ENCODE results near the gene PDCL2. TPM values are rescaled to one million over a fixed set of nuclear protein-coding genes. Genes with fewer than 3 reads are reported as not detected.
"Not testable (repeated sequence)": the region's sequence is repeated elsewhere in the genome, so short reads cannot be mapped to it uniquely, and the experiment has no call there.

PDCL2 gene
- polyA plus RNA-seq, 4 donors: not detected

GRCh38 chr4:55551964-55552363, 40.1 kb downstream of the PDCL2 start:
- not testable (repeated sequence) for DNase-seq; FAIRE-seq; H3K36me3 ChIP-seq (ENCODE audit: control insufficient read depth in 3 of 3, insufficient read depth in 2 of 3, low read depth in 1 of 3, low read length in 3 of 3); H3K4me1 ChIP-seq (ENCODE audit: control insufficient read depth in 3 of 3, insufficient read depth in 2 of 3, low read depth in 1 of 3, low read length in 2 of 3); H3K4me3 ChIP-seq (ENCODE audit: low read depth in 1 of 3, low read length in 3 of 3); H3K9me3 ChIP-seq (ENCODE audit: control insufficient read depth in 2 of 2, insufficient read depth in 1 of 2, low read depth in 1 of 2, low read length in 1 of 2); H3K27ac ChIP-seq (ENCODE audit: low read depth in 1 of 3, low read length in 2 of 3); H3K27me3 ChIP-seq (ENCODE audit: control insufficient read depth in 3 of 3, insufficient read depth in 3 of 3, low read length in 3 of 3)
- WGBS, 3 donors: 80 to 94% (median 84%) methylated on average over 6 of the region's 6 CpGs

GRCh38 chr4:55549888-55550287, 42.2 kb downstream of the PDCL2 start:
- 11 to 43% (median 25%) methylated on average over 2 of the region's 2 CpGs for WGBS, 3 donors
- no peaks in the 10 kb centered on the region for H3K36me3 ChIP-seq (ENCODE audit: control insufficient read depth in 3 of 3, insufficient read depth in 2 of 3, low read depth in 1 of 3, low read length in 3 of 3)
- no peaks in the 10 kb centered on the region for H3K27me3 ChIP-seq (ENCODE audit: control insufficient read depth in 3 of 3, insufficient read depth in 3 of 3, low read length in 3 of 3)
- DNase-seq: peak; percentile 61 to 65
- FAIRE-seq: no peak
- no peak overlapping the region for H3K4me3 ChIP-seq (ENCODE audit: low read depth in 1 of 3, low read length in 3 of 3)
- peaks cover 0 to 7% (median 1%) of the 10 kb centered on the region in 3 donors for H3K4me1 ChIP-seq (ENCODE audit: control insufficient read depth in 3 of 3, insufficient read depth in 2 of 3, low read depth in 1 of 3, low read length in 2 of 3)
- H3K9me3 ChIP-seq (ENCODE audit: control insufficient read depth in 2 of 2, insufficient read depth in 1 of 2, low read depth in 1 of 2, low read length in 1 of 2): no peaks in the 10 kb centered on the region
- peak overlapping the region in 1 of 3 donors; percentile 31 for H3K27ac ChIP-seq (ENCODE audit: low read depth in 1 of 3, low read length in 2 of 3)

DNA sequence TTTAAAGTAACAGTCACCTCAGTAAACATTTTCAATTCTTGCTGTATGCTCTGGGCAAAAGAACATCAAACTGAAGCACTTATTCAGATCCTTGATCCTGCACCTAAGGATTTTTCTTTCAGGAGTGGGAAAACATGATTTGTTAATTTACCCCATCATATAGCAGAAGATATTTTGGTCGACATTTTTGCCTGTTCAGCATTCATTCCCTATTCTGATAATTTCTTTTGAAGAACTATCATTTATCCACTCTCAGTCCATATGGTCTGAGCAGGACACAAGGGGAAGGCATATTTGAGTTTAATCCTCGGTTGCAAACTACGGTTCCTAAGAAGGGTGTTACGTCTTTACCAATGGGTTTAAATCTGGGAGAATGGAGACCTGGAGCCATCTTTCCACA, 44.1 kb downstream of the PDCL2 start:
- DNase-seq (no peak), FAIRE-seq (no peak)
- Histone ChIP-seq H3K4me1 (ENCODE audit: control insufficient read depth in 3 of 3, insufficient read depth in 2 of 3, low read depth in 1 of 3, low read length in 2 of 3) (peaks cover 0 to 13% (median 1%) of the 10 kb centered on the region in 3 donors), H3K4me3 (ENCODE audit: low read depth in 1 of 3, low read length in 3 of 3) (peak overlapping the region in 1 of 3 donors; percentile 74), H3K27ac (ENCODE audit: low read depth in 1 of 3, low read length in 2 of 3) (peak overlapping the region in 2 of 3 donors; percentile 14 to 95), H3K36me3 (ENCODE audit: control insufficient read depth in 3 of 3, insufficient read depth in 2 of 3, low read depth in 1 of 3, low read length in 3 of 3) (no peaks in the 10 kb centered on the region), H3K9me3 (ENCODE audit: control insufficient read depth in 2 of 2, insufficient read depth in 1 of 2, low read depth in 1 of 2, low read length in 1 of 2) (no peaks in the 10 kb centered on the region), H3K27me3 (ENCODE audit: control insufficient read depth in 3 of 3, insufficient read depth in 3 of 3, low read length in 3 of 3) (no peaks in the 10 kb centered on the region)
- 68 to 88% (median 84%) methylated on average over 4 of the region's 4 CpGs for WGBS, 3 donors

DNA sequence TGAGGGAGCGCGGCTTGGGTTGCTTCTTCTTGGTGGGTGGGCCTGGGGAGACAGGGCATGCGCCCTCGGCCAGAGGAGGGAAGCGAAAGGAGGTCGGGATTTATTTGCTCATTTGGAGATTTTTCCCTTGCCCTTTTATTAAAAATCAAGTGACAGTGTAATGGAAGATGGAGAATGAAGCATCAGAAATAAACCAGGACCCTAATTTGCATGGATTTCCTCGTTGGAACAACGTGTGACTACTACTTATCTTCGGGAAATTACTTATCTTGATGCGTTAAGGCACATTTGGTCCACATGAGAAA, 44.6 kb downstream of the PDCL2 start:
- H3K9me3 ChIP-seq (ENCODE audit: control insufficient read depth in 2 of 2, insufficient read depth in 1 of 2, low read depth in 1 of 2, low read length in 1 of 2): no peaks in the 10 kb centered on the region
- no peaks in the 10 kb centered on the region for H3K36me3 ChIP-seq (ENCODE audit: control insufficient read depth in 3 of 3, insufficient read depth in 2 of 3, low read depth in 1 of 3, low read length in 3 of 3)
- DNase-seq (no peak), FAIRE-seq (no peak)
- peak overlapping the region; percentile 84 to 95 (median 91) for H3K27ac ChIP-seq (ENCODE audit: low read depth in 1 of 3, low read length in 2 of 3)
- WGBS, 3 donors: 2 to 3% (median 2%) methylated on average over 10 of the region's 10 CpGs
- peak overlapping the region; percentile 74 to 99 (median 95) for H3K4me3 ChIP-seq (ENCODE audit: low read depth in 1 of 3, low read length in 3 of 3)
- H3K4me1 ChIP-seq (ENCODE audit: control insufficient read depth in 3 of 3, insufficient read depth in 2 of 3, low read depth in 1 of 3, low read length in 2 of 3): peaks cover 0 to 13% (median 1%) of the 10 kb centered on the region in 3 donors
- H3K27me3 ChIP-seq (ENCODE audit: control insufficient read depth in 3 of 3, insufficient read depth in 3 of 3, low read length in 3 of 3): no peaks in the 10 kb centered on the region

DNA sequence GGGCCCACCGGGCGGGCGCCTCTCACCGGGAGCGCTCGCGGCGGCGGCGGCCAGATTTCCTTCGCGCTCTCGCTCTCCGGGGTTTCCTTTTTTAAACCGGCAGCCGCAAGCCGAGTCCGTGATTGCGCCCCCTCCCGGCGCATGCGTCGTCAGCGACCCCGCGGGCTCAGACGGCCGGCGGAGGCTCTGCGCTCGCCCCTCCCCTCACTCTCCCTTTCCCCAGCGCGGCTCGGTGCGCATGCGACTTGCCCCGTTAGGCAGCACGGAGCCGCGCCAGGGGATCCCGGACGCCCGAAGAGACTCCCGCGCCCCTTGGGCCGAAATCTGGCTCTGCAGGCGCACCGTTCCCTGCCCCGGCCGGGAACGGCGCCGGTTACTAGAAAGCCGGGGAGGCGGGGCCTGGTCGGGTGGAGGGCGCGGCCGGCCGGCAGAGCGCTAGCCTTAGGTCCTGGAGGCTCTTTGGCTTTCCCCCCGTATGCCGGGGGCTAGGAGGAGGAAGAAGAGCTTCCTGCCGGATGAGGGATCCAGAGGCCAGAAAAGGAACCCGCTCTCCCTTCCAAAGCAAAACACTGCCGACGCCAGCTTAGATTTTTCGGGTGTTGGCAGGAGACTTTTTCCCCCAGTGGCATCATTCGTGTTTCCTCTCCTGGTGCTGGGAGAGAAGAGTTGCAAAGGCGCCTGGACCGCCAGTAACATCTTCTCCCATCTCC, 45.1 kb downstream of the PDCL2 start, which contains the start of gene CLOCK:
Gene CLOCK (minus strand): TSS at position 154 of the 710 bp plus-strand sequence. CDS start 64,124 bp downstream, outside the sequence.
- DNase-seq: peak; percentile 77 to 96
- peaks cover 0 to 13% (median 1%) of the 10 kb centered on the region in 3 donors for H3K4me1 ChIP-seq (ENCODE audit: control insufficient read depth in 3 of 3, insufficient read depth in 2 of 3, low read depth in 1 of 3, low read length in 2 of 3)
- no peaks in the 10 kb centered on the region for H3K27me3 ChIP-seq (ENCODE audit: control insufficient read depth in 3 of 3, insufficient read depth in 3 of 3, low read length in 3 of 3)
- peak within 1 kb of the TSS; percentile 84 to 95 (median 91) for H3K27ac ChIP-seq (ENCODE audit: low read depth in 1 of 3, low read length in 2 of 3)
- peak within 1 kb of the TSS; percentile 74 to 99 (median 95) for H3K4me3 ChIP-seq (ENCODE audit: low read depth in 1 of 3, low read length in 3 of 3)
- no peaks in the 10 kb centered on the region for H3K36me3 ChIP-seq (ENCODE audit: control insufficient read depth in 3 of 3, insufficient read depth in 2 of 3, low read depth in 1 of 3, low read length in 3 of 3)
- 0% methylated on average over 59 to 71 of the region's 71 CpGs for whole genome bisulfite sequencing, 3 donors
- no peaks in the 10 kb centered on the region for H3K9me3 ChIP-seq (ENCODE audit: control insufficient read depth in 2 of 2, insufficient read depth in 1 of 2, low read depth in 1 of 2, low read length in 1 of 2)
- no peak for FAIRE-seq

DNA sequence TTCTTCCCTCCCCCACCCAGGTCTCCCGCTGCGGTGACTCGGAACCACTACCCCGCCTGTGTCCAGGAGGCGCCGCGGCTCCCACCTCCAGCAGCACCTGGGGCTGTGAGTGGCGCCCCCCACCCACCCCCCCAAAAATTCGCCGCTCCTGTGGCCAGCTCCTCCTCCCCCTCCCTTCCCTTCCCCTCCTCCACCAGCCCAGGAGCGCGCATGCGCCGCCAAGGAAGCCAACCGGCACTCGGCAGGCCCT, 45.6 kb downstream of the PDCL2 start:
- WGBS, 3 donors: 0 to 2% (median 1%) methylated on average over 3 to 16 of the region's 16 CpGs
- Histone ChIP-seq H3K36me3 (ENCODE audit: control insufficient read depth in 3 of 3, insufficient read depth in 2 of 3, low read depth in 1 of 3, low read length in 3 of 3) (no peaks in the 10 kb centered on the region), H3K9me3 (ENCODE audit: control insufficient read depth in 2 of 2, insufficient read depth in 1 of 2, low read depth in 1 of 2, low read length in 1 of 2) (no peaks in the 10 kb centered on the region), H3K27ac (ENCODE audit: low read depth in 1 of 3, low read length in 2 of 3) (peak overlapping the region; percentile 84 to 95 (median 91)), H3K27me3 (ENCODE audit: control insufficient read depth in 3 of 3, insufficient read depth in 3 of 3, low read length in 3 of 3) (no peaks in the 10 kb centered on the region), H3K4me1 (ENCODE audit: control insufficient read depth in 3 of 3, insufficient read depth in 2 of 3, low read depth in 1 of 3, low read length in 2 of 3) (peaks cover 0 to 13% (median 1%) of the 10 kb centered on the region in 3 donors), H3K4me3 (ENCODE audit: low read depth in 1 of 3, low read length in 3 of 3) (peak overlapping the region; percentile 74 to 99 (median 95))
- FAIRE-seq: no peak
- DNase-seq: no peak

- no peaks in the 10 kb centered on the region for H3K9me3 ChIP-seq (ENCODE audit: control insufficient read depth in 2 of 2, insufficient read depth in 1 of 2, low read depth in 1 of 2, low read length in 1 of 2)
- 0 to 1% (median 1%) methylated on average over 58 to 87 of the region's 87 CpGs for WGBS, 3 donors
- no peaks in the 10 kb centered on the region for H3K27me3 ChIP-seq (ENCODE audit: control insufficient read depth in 3 of 3, insufficient read depth in 3 of 3, low read length in 3 of 3)
- no peaks in the 10 kb centered on the region for H3K36me3 ChIP-seq (ENCODE audit: control insufficient read depth in 3 of 3, insufficient read depth in 2 of 3, low read depth in 1 of 3, low read length in 3 of 3)
- peak overlapping the region; percentile 74 to 99 (median 95) for H3K4me3 ChIP-seq (ENCODE audit: low read depth in 1 of 3, low read length in 3 of 3)
- H3K4me1 ChIP-seq (ENCODE audit: control insufficient read depth in 3 of 3, insufficient read depth in 2 of 3, low read depth in 1 of 3, low read length in 2 of 3): peaks cover 0 to 13% (median 1%) of the 10 kb centered on the region in 3 donors
- DNase-seq (peak; percentile 78 to 92), FAIRE-seq (no peak)
- peak overlapping the region; percentile 84 to 95 (median 91) for H3K27ac ChIP-seq (ENCODE audit: low read depth in 1 of 3, low read length in 2 of 3)
Observed at GRCh38 chr4:55545641-55546505, 46.2 kb downstream of the PDCL2 start.

GRCh38 chr4:55545151-55545550, 46.9 kb downstream of the PDCL2 start:
- no peaks in the 10 kb centered on the region for H3K9me3 ChIP-seq (ENCODE audit: control insufficient read depth in 2 of 2, insufficient read depth in 1 of 2, low read depth in 1 of 2, low read length in 1 of 2)
- FAIRE-seq: no peak
- 3 to 5% (median 4%) methylated on average over 6 of the region's 6 CpGs for WGBS, 3 donors
- no peaks in the 10 kb centered on the region for H3K27me3 ChIP-seq (ENCODE audit: control insufficient read depth in 3 of 3, insufficient read depth in 3 of 3, low read length in 3 of 3)
- DNase-seq: peak; percentile 52 to 56
- peak overlapping the region in 2 of 3 donors; percentile 20 to 95 for H3K27ac ChIP-seq (ENCODE audit: low read depth in 1 of 3, low read length in 2 of 3)
- H3K4me3 ChIP-seq (ENCODE audit: low read depth in 1 of 3, low read length in 3 of 3): peak overlapping the region in 2 of 3 donors; percentile 74 to 99
- H3K4me1 ChIP-seq (ENCODE audit: control insufficient read depth in 3 of 3, insufficient read depth in 2 of 3, low read depth in 1 of 3, low read length in 2 of 3): peaks cover 0 to 13% (median 1%) of the 10 kb centered on the region in 3 donors
- H3K36me3 ChIP-seq (ENCODE audit: control insufficient read depth in 3 of 3, insufficient read depth in 2 of 3, low read depth in 1 of 3, low read length in 3 of 3): peaks cover 0 to 3% (median 1%) of the 10 kb centered on the region in 3 donors

Measured in small intestine (tissue), 7 donors.